WI38 (cell line): ENCODE results near the gene RAPGEF2.

Experiments used
- H3K4me3 ChIP-seq: 2 replicates; pipeline ENCODE4 v1.5.1; 2011; ENCODE audit warnings: low read depth, mild to moderate bottlenecking, control low read depth, low read length
- CTCF ChIP-seq: IDR thresholded peaks from 2 replicates; pipeline ENCODE4 v1.5.1; 2012; ENCODE audit warnings: low read depth, mild to moderate bottlenecking, control low read depth, low read length

The RAPGEF2 gene

GRCh38 chr4:159204566-159204965 is 101.7 kb downstream of the RAPGEF2 start:
- H3K4me3 ChIP-seq = no peak overlapping the region
- TF ChIP-seq CTCF = no peak

- TF ChIP-seq CTCF = no peak
These were observed 102.6 kb downstream of the RAPGEF2 start for GRCh38 chr4:159205466-159205865.

GRCh38 chr4:159206427-159206871 is 103.6 kb downstream of the RAPGEF2 start:
- no peak overlapping the region for H3K4me3 ChIP-seq
- TF ChIP-seq CTCF = no peak

More at GRCh38 chr4:159205466-159205865, 102.6 kb downstream of the RAPGEF2 start:
- no peak overlapping the region for H3K4me3 ChIP-seq

- H3K4me3 ChIP-seq = no peak overlapping the region
- no peak for TF ChIP-seq CTCF
These were observed 106.4 kb downstream of the RAPGEF2 start for GRCh38 chr4:159209249-159209648.

- no peak overlapping the region for H3K4me3 ChIP-seq
- no peak for TF ChIP-seq CTCF
These were observed 108.1 kb downstream of the RAPGEF2 start for GRCh38 chr4:159210975-159211374.

GRCh38 chr4:159212675-159213293 is 109.9 kb downstream of the RAPGEF2 start:
- H3K4me3 ChIP-seq = no peak overlapping the region
- no peak for TF ChIP-seq CTCF

GRCh38 chr4:159216834-159217233 is 114.0 kb downstream of the RAPGEF2 start:
- no peak for TF ChIP-seq CTCF

More at GRCh38 chr4:159216834-159217233, 114.0 kb downstream of the RAPGEF2 start:
- H3K4me3 ChIP-seq = no peak overlapping the region
